GM23248 (cell line): ENCODE data around the gene UNC93B1. TPM values are rescaled to one million over a fixed set of nuclear protein-coding genes. Genes with fewer than 3 reads are reported as not detected.

Experiments used
- DNase-seq: peaks from one replicate; pipeline ENCODE4 v3.0.0-alpha.2; 2015
- H2AFZ ChIP-seq: fragments of 200-600 bp; sonication (generic); 2 replicates; pipeline ENCODE4 v1.6.1; 2016; ENCODE audit warnings: antibody characterized with exemption
- H3F3A ChIP-seq: fragments of 200-600 bp; sonication (generic); 2 replicates; pipeline ENCODE4 v1.6.1; 2016; ENCODE audit warnings: mild to moderate bottlenecking, antibody characterized with exemption, mixed run types; ENCODE audit not compliant: insufficient read depth
- H3K27ac ChIP-seq: fragments of 200-600 bp; sonication (generic); 2 replicates; pipeline ENCODE4 v1.5.1; 2016; ENCODE audit warnings: mild to moderate bottlenecking
- H3K27me3 ChIP-seq: fragments of 200-600 bp; sonication (generic); replicated peaks from 2 replicates; pipeline ENCODE4 v1.6.1; 2016; ENCODE audit warnings: mild to moderate bottlenecking; ENCODE audit not compliant: insufficient read depth
- H3K36me3 ChIP-seq: fragments of 200-600 bp; sonication (generic); 2 replicates; pipeline ENCODE4 v1.6.1; 2016; ENCODE audit warnings: low read depth, mild to moderate bottlenecking
- H3K4me1 ChIP-seq: fragments of 200-600 bp; sonication (generic); 2 replicates; pipeline ENCODE4 v1.6.1; 2016; ENCODE audit warnings: mild to moderate bottlenecking; ENCODE audit not compliant: insufficient read depth
- H3K4me2 ChIP-seq: fragments of 200-600 bp; sonication (generic); one replicate; pipeline ENCODE4 v1.6.1; 2016; ENCODE audit warnings: mild to moderate bottlenecking; ENCODE audit not compliant: unreplicated experiment
- H3K4me3 ChIP-seq: fragments of 200-600 bp; sonication (generic); 2 replicates; pipeline ENCODE4 v1.5.1; 2016; ENCODE audit warnings: mild to moderate bottlenecking
- H3K79me2 ChIP-seq: fragments of 200-600 bp; sonication (generic); 2 replicates; pipeline ENCODE4 v1.6.1; 2016; ENCODE audit warnings: mild to moderate bottlenecking; ENCODE audit not compliant: insufficient read depth
- H3K9ac ChIP-seq: fragments of 200-600 bp; sonication (generic); 2 replicates; pipeline ENCODE4 v1.6.1; 2016; ENCODE audit warnings: mild to moderate bottlenecking
- H3K9me2 ChIP-seq: fragments of 200-600 bp; sonication (generic); 2 replicates; pipeline ENCODE4 v1.6.1; 2016; ENCODE audit warnings: mixed run types, mild to moderate bottlenecking, moderate library complexity; ENCODE audit not compliant: insufficient read depth
- H3K9me3 ChIP-seq: fragments of 200-600 bp; sonication (generic); one replicate; pipeline ENCODE4 v1.6.1; 2017; ENCODE audit warnings: low read depth
- H4K20me1 ChIP-seq: fragments of 200-600 bp; sonication (generic); 2 replicates; pipeline ENCODE4 v1.6.0; 2016; ENCODE audit not compliant: insufficient read depth
- EZH2 ChIP-seq: fragments of 200-600 bp; sonication (generic); IDR thresholded peaks from 2 replicates; pipeline ENCODE4 v1.6.1; 2018; ENCODE audit warnings: antibody characterized with exemption, mild to moderate bottlenecking; ENCODE audit not compliant: insufficient read depth, poor library complexity, severe bottlenecking
- EZH2phosphoT487 ChIP-seq: fragments of 200-600 bp; sonication (generic); IDR thresholded peaks from 2 replicates; pipeline ENCODE4 v1.6.1; 2018; ENCODE audit warnings: antibody characterized with exemption, moderate library complexity, mild to moderate bottlenecking, low read depth; ENCODE audit not compliant: insufficient read depth
- WGBS, 2 experiments: methylation state at CpG; one replicate each; pipeline ENCODE4 v1.1.6; 2015 to 2017; ENCODE audit warnings: low lambda C conversion rate in 2 of 2, low coverage in 1 of 2; ENCODE audit errors: missing lambda C conversion rate in 2 of 2; 5-methylcytosine and 5-hydroxymethylcytosine counted together
- in situ Hi-C: fragments of 300-500 bp; cut with MboI; formaldehyde crosslinking; loops from 2 replicates; pipeline ENCODE4 v1.15.0; 2020
- polyA plus RNA-seq: library from polyadenylated mRNA; unstranded; fragments of >200 nt; fragmentation: Nextera tagmentation; extraction: Ambion mirVana; gene quantifications from 2 replicates; pipeline ENCODE4 v1.2.1, GENCODE V29; 2016
- total RNA-seq: library from RNA; depleted of rRNA; stranded (reverse); fragments of >200 nt; shearing (Covaris generic); gene quantifications from 2 replicates; pipeline ENCODE4 v1.2.3, GENCODE V29; 2014

The UNC93B1 gene
- total and polyA plus RNA-seq, 2 experiments from 2014 or later = 20.9 to 41.1 TPM

- peak; percentile 95 for DNase-seq
- peaks cover 48% of the 10 kb centered on the region for H3K4me1 ChIP-seq
- no peak within 1 kb of the TSS; the same call in 1 of the 2 replicates for H2AFZ ChIP-seq
These were observed 6.5 kb upstream of the UNC93B1 start, which contains the start of gene ALDH3B1 for GRCh38 chr11:68010090-68011041. ALDH3B1 (plus strand) TSS chr11:68010327; CDS start chr11:68015298, 4,971 bp downstream.

GRCh38 chr11:68009391-68010089, 5.6 kb upstream of the UNC93B1 start:
- Histone ChIP-seq H3K27ac (peak overlapping the region; percentile 99), H3K9me3 (no peaks in the 10 kb centered on the region), H2AFZ (no peak overlapping the region), H3K9me2 (no peaks in the 10 kb centered on the region), H3K4me3 (peak overlapping the region; percentile 80), H3K4me1 (peaks cover 44% of the 10 kb centered on the region), H3K79me2 (peaks cover 28% of the 10 kb centered on the region), H4K20me1 (no peaks in the 10 kb centered on the region), H3K36me3 (no peaks in the 10 kb centered on the region), H3K27me3 (no peaks in the 10 kb centered on the region), H3K9ac (peak overlapping the region; percentile 96), H3F3A (peaks cover 19% of the 10 kb centered on the region), H3K4me2 (peak overlapping the region; percentile 93)
- DNase-seq = peak; percentile 56
- 60 to 62% methylated on average over 12 of the region's 12 CpGs for WGBS, 2 experiments
- in situ Hi-C loops = no loop called here
- TF ChIP-seq EZH2phosphoT487 (no peak), EZH2 (no peak)

More at GRCh38 chr11:68010090-68011041, 6.5 kb upstream of the UNC93B1 start, which contains the start of gene ALDH3B1:
- peaks cover 28% of the 10 kb centered on the region for H3K79me2 ChIP-seq
- 1 to 2% methylated on average over 29 to 30 of the region's 33 CpGs for WGBS, 2 experiments
- no peaks in the 10 kb centered on the region for H3K9me2 ChIP-seq
- no peaks in the 10 kb centered on the region for H3K27me3 ChIP-seq
- no peaks in the 10 kb centered on the region for H3K9me3 ChIP-seq
- H3F3A ChIP-seq = peaks cover 19% of the 10 kb centered on the region
- in situ Hi-C loops = no loop called here
- H3K4me3 ChIP-seq = peak within 1 kb of the TSS; percentile 80
- no peaks in the 10 kb centered on the region for H4K20me1 ChIP-seq
- TF ChIP-seq EZH2phosphoT487 (no peak), EZH2 (no peak)
- H3K4me2 ChIP-seq = peak within 1 kb of the TSS; percentile 93
- H3K36me3 ChIP-seq = no peaks in the 10 kb centered on the region
- H3K27ac ChIP-seq = peak within 1 kb of the TSS; percentile 99
- H3K9ac ChIP-seq = peak within 1 kb of the TSS; percentile 96

- H3F3A ChIP-seq = peaks cover 19% of the 10 kb centered on the region
- peaks cover 36% of the 10 kb centered on the region for H3K4me1 ChIP-seq
- peaks cover 23% of the 10 kb centered on the region for H3K79me2 ChIP-seq
- no peaks in the 10 kb centered on the region for H3K36me3 ChIP-seq
- no peaks in the 10 kb centered on the region for H3K9me2 ChIP-seq
- TF ChIP-seq EZH2phosphoT487 (no peak), EZH2 (no peak)
- H3K4me3 ChIP-seq = no peak overlapping the region
- H4K20me1 ChIP-seq = no peaks in the 10 kb centered on the region
- H3K9ac ChIP-seq = no peak overlapping the region
- no peak overlapping the region for H3K4me2 ChIP-seq
- H2AFZ ChIP-seq = no peak overlapping the region
- WGBS, 2 experiments = 84 to 88% methylated on average over 24 to 27 of the region's 27 CpGs
- peak overlapping the region; percentile 99; the same call in 1 of the 2 replicates for H3K27ac ChIP-seq
- no peak for DNase-seq
- no peaks in the 10 kb centered on the region for H3K9me3 ChIP-seq
- no peaks in the 10 kb centered on the region for H3K27me3 ChIP-seq
- in situ Hi-C loops = no loop called here
These were observed 4.8 kb upstream of the UNC93B1 start for GRCh38 chr11:68008381-68009337.
